GM23338 (cell line): ENCODE measurements around the gene LRCH3. TPM values are rescaled to one million over a fixed set of nuclear protein-coding genes. Genes with fewer than 3 reads are reported as not detected.
A peak's percentile ranks its signal among the peaks of the same experiment; 100 is the strongest.

Source experiments
- ATAC-seq: fragments of 200-7000 bp; cut with Tn5 transposase; 3 replicates; pipeline ENCODE4 v1.9.1; 2020
- DNase-seq: peaks from one replicate; pipeline ENCODE4 v3.0.0-alpha.2; 2015; ENCODE audit warnings: low spot score
- H2AFZ ChIP-seq: fragments of 200-600 bp; sonication (generic); 2 replicates; pipeline ENCODE4 v1.8.0; 2016; ENCODE audit warnings: antibody characterized with exemption, mild to moderate bottlenecking, moderate library complexity
- H3F3A ChIP-seq: fragments of 200-600 bp; sonication (generic); replicated peaks from 2 replicates; pipeline ENCODE4 v1.8.0; 2017; ENCODE audit warnings: antibody characterized with exemption, mixed run types, low read depth
- H3K27ac ChIP-seq: fragments of 200-600 bp; sonication (generic); 2 replicates; pipeline ENCODE4 v1.6.1; 2016; ENCODE audit warnings: low read depth
- H3K27me3 ChIP-seq: fragments of 200-600 bp; sonication (generic); 2 replicates; pipeline ENCODE4 v1.8.0; 2016; ENCODE audit warnings: mild to moderate bottlenecking, mixed run types, moderate library complexity; ENCODE audit not compliant: insufficient read depth
- H3K36me3 ChIP-seq: fragments of 200-600 bp; sonication (generic); 2 replicates; pipeline ENCODE4 v1.8.0; 2016; ENCODE audit warnings: mild to moderate bottlenecking; ENCODE audit not compliant: insufficient read depth
- H3K4me1 ChIP-seq: fragments of 200-600 bp; sonication (generic); 2 replicates; pipeline ENCODE4 v1.8.0; 2016; ENCODE audit warnings: mild to moderate bottlenecking, moderate library complexity; ENCODE audit not compliant: insufficient read depth
- H3K4me2 ChIP-seq: fragments of 200-600 bp; sonication (generic); 2 replicates; pipeline ENCODE4 v1.7.1; 2017; ENCODE audit warnings: mixed run types
- H3K4me3 ChIP-seq: fragments of 200-600 bp; sonication (generic); 2 replicates; pipeline ENCODE4 v1.6.1; 2016; ENCODE audit warnings: mixed run types
- H3K79me2 ChIP-seq: fragments of 200-600 bp; sonication (generic); replicated peaks from 2 replicates; pipeline ENCODE4 v1.8.0; 2017; ENCODE audit warnings: mild to moderate bottlenecking; ENCODE audit not compliant: insufficient read depth
- H3K9me2 ChIP-seq: fragments of 200-600 bp; sonication (generic); 2 replicates; pipeline ENCODE4 v1.8.0; 2017; ENCODE audit not compliant: insufficient read depth
- H4K20me1 ChIP-seq: fragments of 200-600 bp; sonication (generic); replicated peaks from 2 replicates; pipeline ENCODE4 v1.8.0; 2017; ENCODE audit warnings: mild to moderate bottlenecking; ENCODE audit not compliant: insufficient read depth
- H3K27ac Mint-ChIP-seq: 2 replicates; pipeline ENCODE4 v1.8.0; 2020; ENCODE audit warnings: inconsistent platforms, mild to moderate bottlenecking, moderate library complexity, mixed read lengths
- H3K27me3 Mint-ChIP-seq: 3 replicates; pipeline ENCODE4 v1.8.0; 2022; ENCODE audit warnings: low read depth, mild to moderate bottlenecking, moderate library complexity, mixed read lengths, inconsistent platforms; ENCODE audit not compliant: insufficient read depth, poor library complexity
- H3K36me3 Mint-ChIP-seq: 3 replicates; pipeline ENCODE4 v1.8.0; 2021; ENCODE audit warnings: low read depth, mild to moderate bottlenecking, inconsistent platforms, moderate library complexity, mixed read lengths
- H3K4me1 Mint-ChIP-seq: 3 replicates; pipeline ENCODE4 v1.8.0; 2020; ENCODE audit warnings: mild to moderate bottlenecking, inconsistent platforms, mixed read lengths
- H3K4me3 Mint-ChIP-seq: 3 replicates; pipeline ENCODE4 v1.8.0; 2021; ENCODE audit warnings: moderate library complexity, mild to moderate bottlenecking, inconsistent platforms, mixed read lengths
- H3K9me3 Mint-ChIP-seq: 3 replicates; pipeline ENCODE4 v1.8.0; 2020; ENCODE audit warnings: moderate library complexity, mild to moderate bottlenecking, inconsistent platforms, mixed read lengths
- CTCF ChIP-seq, 2 experiments: fragments of 200-600 bp in 1 of 2; sonication (generic) in 1 of 2; conservative IDR thresholded peaks; 2 replicates each; pipeline versions ENCODE4 v1.5.1 to v1.6.1; 2016 to 2017; ENCODE audit warnings: antibody characterized with exemption in 2 of 2, low read depth in 2 of 2, mild to moderate bottlenecking in 2 of 2, moderate library complexity in 1 of 2
- ETS1 ChIP-seq: IDR thresholded peaks from 2 replicates; pipeline ENCODE4 v1.6.1; 2016; ENCODE audit warnings: antibody characterized with exemption
- EZH2 ChIP-seq: fragments of 200-600 bp; sonication (generic); IDR thresholded peaks from one replicate; pipeline ENCODE4 v1.8.0; 2017; ENCODE audit warnings: antibody characterized with exemption, mild to moderate bottlenecking, low read depth; ENCODE audit not compliant: unreplicated experiment
- JUNB ChIP-seq: IDR thresholded peaks from one replicate; pipeline ENCODE4 v1.6.1; 2016; ENCODE audit warnings: antibody characterized with exemption; ENCODE audit not compliant: unreplicated experiment
- REST ChIP-seq: IDR thresholded peaks from one replicate; pipeline ENCODE4 v1.6.1; 2018; ENCODE audit warnings: antibody characterized with exemption; ENCODE audit not compliant: unreplicated experiment
- ZNF462 ChIP-seq: fragments of 250-450 bp; sonication (Bioruptor Pico); IDR thresholded peaks from 2 replicates; pipeline ENCODE4 v1.5.0; 2020; ENCODE audit warnings: mild to moderate bottlenecking, moderate library complexity
- polyA plus RNA-seq: library from polyadenylated mRNA; unstranded; fragments of >200 nt; fragmentation: Nextera tagmentation; extraction: Ambion mirVana; gene quantifications from 2 replicates; pipeline ENCODE4 v1.2.1, GENCODE V29; 2016
- total RNA-seq: library from RNA; depleted of rRNA; stranded (reverse); fragments of >200 nt; shearing (Covaris generic); gene quantifications from 2 replicates; pipeline ENCODE4 v1.2.3, GENCODE V29; 2014

Gene LRCH3
- total and polyA plus RNA-seq, 2 experiments from 2014 or later = 22.9 to 60.0 TPM

GRCh38 chr3:197881270-197881969, 90.4 kb downstream of the LRCH3 start (continued):
- TF ChIP-seq ETS1 (no peak), ZNF462 (no peak)

GRCh38 chr3:197881970-197882338, 90.9 kb downstream of the LRCH3 start:
- peaks cover 42% of the 10 kb centered on the region for H3K4me1 Mint-ChIP-seq
- H3K27ac ChIP-seq = no peak overlapping the region
- no peaks in the 10 kb centered on the region for H3K27me3 ChIP-seq
- peak; percentile 27 for DNase-seq
- H3K4me3 ChIP-seq = no peak overlapping the region
- H3K4me3 Mint-ChIP-seq = no peak overlapping the region
- peak overlapping the region; percentile 41 for H3K4me2 ChIP-seq
- H3K27me3 Mint-ChIP-seq = peaks cover 6% of the 10 kb centered on the region
- H3K36me3 ChIP-seq = no peaks in the 10 kb centered on the region
- no peaks in the 10 kb centered on the region for H3K9me2 ChIP-seq
- no peak overlapping the region for H2AFZ ChIP-seq
- peaks cover 40% of the 10 kb centered on the region for H3K4me1 ChIP-seq
- ATAC-seq = peak; percentile 62
- H3K36me3 Mint-ChIP-seq = peaks cover 49% of the 10 kb centered on the region
- peaks cover 2% of the 10 kb centered on the region; the same call in 2 of the 3 replicates for H3K9me3 Mint-ChIP-seq
- H3F3A ChIP-seq = peaks cover 2% of the 10 kb centered on the region; the same call in 1 of the 2 replicates
- H4K20me1 ChIP-seq = no peaks in the 10 kb centered on the region
- no peaks in the 10 kb centered on the region for H3K79me2 ChIP-seq
- H3K27ac Mint-ChIP-seq = no peak overlapping the region
- TF ChIP-seq JUNB (no peak), REST (no peak), EZH2 (no peak), CTCF (conservative IDR thresholded peaks at IDR 0.05; ENCODE audit: low read depth in 2 of 2) (no peak), ETS1 (no peak)
